ENCODE results near the gene MPC2. TPM values are rescaled to one million over a fixed set of nuclear protein-coding genes. Genes with fewer than 3 reads are reported as not detected.

Gene MPC2
- total RNA-seq, 1 experiment from 2014 or later: 49.9 TPM

DNA sequence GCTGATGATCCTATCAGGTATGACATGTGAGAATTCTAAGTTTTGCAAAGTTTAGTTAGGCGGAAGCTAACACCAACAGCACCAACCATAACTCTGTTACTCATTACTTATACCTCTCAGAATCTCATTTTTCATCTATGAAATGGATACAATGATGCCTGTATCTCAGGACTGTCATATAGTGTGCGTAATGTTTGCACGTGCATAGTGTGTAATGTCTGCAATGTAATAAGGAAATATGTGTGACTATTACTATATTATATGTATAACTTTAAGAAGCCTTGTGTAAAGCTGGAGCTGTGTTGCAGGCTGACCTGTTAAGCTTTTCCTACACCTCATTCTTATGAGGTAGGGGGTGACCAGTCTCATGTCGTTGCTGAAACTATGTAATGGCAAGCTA is 36.0 kb downstream of the MPC2 start (continued):
- TF ChIP-seq EZH2 (IDR thresholded peaks at IDR 0.05) (no peak), ELF1 (IDR thresholded peaks at IDR 0.05; ENCODE audit: borderline replicate concordance, low read depth) (no peak)

DNA sequence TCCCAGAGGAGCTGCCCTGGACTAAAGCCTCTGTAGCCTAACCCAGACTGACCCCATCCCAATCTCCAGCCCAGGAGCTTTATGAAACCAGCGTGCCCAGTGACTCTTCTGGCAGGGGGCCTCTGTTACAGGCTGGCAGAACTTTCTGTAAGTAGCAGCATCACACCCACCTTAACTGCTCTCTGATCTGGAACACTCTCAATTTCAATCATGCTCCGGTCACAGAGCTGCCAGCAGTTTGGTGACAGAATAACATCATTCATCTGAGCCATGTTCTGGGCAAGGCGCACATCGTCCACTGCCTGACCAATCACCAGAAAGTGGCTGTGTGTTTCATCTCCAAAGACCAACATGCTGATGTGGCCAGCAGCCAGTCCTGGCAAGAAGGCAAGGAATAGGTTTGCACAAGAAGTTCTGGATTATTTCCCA is 37.6 kb downstream of the MPC2 start:
- Histone ChIP-seq H3K4me1 (ENCODE audit: control insufficient read depth in 1 of 2, insufficient read depth in 2 of 2, low read length in 2 of 2) (no peaks in the 10 kb centered on the region), H3K27me3 (ENCODE audit: insufficient read depth, low read length) (no peaks in the 10 kb centered on the region), H3K4me2 (ENCODE audit: low read length) (no peak overlapping the region), H3K79me2 (ENCODE audit: insufficient read depth, low read length) (no peaks in the 10 kb centered on the region), H2AFZ (ENCODE audit: low read depth, low read length, poor library complexity, severe bottlenecking) (no peak overlapping the region), H3K27ac (ENCODE audit: low read depth, low read length) (no peak overlapping the region), H3K9ac (ENCODE audit: low read length) (no peak overlapping the region), H3K36me3 (ENCODE audit: control insufficient read depth in 1 of 2, insufficient read depth in 2 of 2, low read length in 2 of 2) (no peaks in the 10 kb centered on the region), H3K9me2 (ENCODE audit: insufficient read depth) (no peaks in the 10 kb centered on the region), H3K4me3 (replicated peaks in 1 of 2; ENCODE audit: low read depth in 1 of 2, low read length in 2 of 2) (no peak overlapping the region), H4K20me1 (ENCODE audit: insufficient read depth) (no peaks in the 10 kb centered on the region), H3K9me3 (ENCODE audit: control insufficient read depth in 1 of 2, insufficient read depth in 1 of 2, low read depth in 1 of 2, low read length in 2 of 2) (no peaks in the 10 kb centered on the region)
- no TSS peak for BruUV-seq (replicated peaks)
- POLR2A ChIA-PET: no interaction called here
- RAD21 ChIA-PET (ENCODE audit: low non-redundant PET in 1 of 2, low total read pairs in 2 of 2, uncharacterized antibody in 2 of 2, unreplicated experiment in 2 of 2): no interaction called here
- intact Hi-C loops (cut with micrococcal nuclease): no loop called here
- ATAC-seq (no peak), DNase-seq (ENCODE audit: low read depth, low spot score) (no peak)
- CTCF ChIA-PET: no interaction called here
- TF ChIP-seq POLR2A (IDR thresholded peaks at IDR 0.05; ENCODE audit: borderline replicate concordance, extremely low read depth, insufficient read depth, insufficient read length): no peak
- TF ChIP-seq MAX (IDR thresholded peaks at IDR 0.05): no peak
- no peak for TF ChIP-seq ELF1 (IDR thresholded peaks at IDR 0.05; ENCODE audit: borderline replicate concordance, low read depth)
- no peak for TF ChIP-seq ZFX (IDR thresholded peaks at IDR 0.05)
- no peak for TF ChIP-seq EGR1 (IDR thresholded peaks at IDR 0.05; ENCODE audit: low read depth)
- TF ChIP-seq POLR2AphosphoS5 (IDR thresholded peaks at IDR 0.05; ENCODE audit: low read depth, low read length): no peak
- TF ChIP-seq, protein P1, sequence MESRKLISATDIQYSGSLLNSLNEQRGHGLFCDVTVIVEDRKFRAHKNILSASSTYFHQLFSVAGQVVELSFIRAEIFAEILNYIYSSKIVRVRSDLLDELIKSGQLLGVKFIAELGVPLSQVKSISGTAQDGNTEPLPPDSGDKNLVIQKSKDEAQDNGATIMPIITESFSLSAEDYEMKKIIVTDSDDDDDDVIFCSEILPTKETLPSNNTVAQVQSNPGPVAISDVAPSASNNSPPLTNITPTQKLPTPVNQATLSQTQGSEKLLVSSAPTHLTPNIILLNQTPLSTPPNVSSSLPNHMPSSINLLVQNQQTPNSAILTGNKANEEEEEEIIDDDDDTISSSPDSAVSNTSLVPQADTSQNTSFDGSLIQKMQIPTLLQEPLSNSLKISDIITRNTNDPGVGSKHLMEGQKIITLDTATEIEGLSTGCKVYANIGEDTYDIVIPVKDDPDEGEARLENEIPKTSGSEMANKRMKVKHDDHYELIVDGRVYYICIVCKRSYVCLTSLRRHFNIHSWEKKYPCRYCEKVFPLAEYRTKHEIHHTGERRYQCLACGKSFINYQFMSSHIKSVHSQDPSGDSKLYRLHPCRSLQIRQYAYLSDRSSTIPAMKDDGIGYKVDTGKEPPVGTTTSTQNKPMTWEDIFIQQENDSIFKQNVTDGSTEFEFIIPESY (IDR thresholded peaks at IDR 0.05; ENCODE audit: extremely low read depth, insufficient replicate concordance, low read length): no peak
- no peak for TF ChIP-seq FOSL1 (IDR thresholded peaks at IDR 0.05; ENCODE audit: low read depth)
- no peak for TF ChIP-seq RAD21 (IDR thresholded peaks at IDR 0.05; ENCODE audit: low read depth)
- no peak for TF ChIP-seq SIN3A (IDR thresholded peaks at IDR 0.05; ENCODE audit: low read depth)

All from HCT116 (cell line).